Osteoblast (primary cell): ENCODE data around the gene LRRTM2. TPM values are rescaled to one million over a fixed set of nuclear protein-coding genes. Genes with fewer than 3 reads are reported as not detected.
"Not testable (repeated sequence)": the region's sequence is repeated elsewhere in the genome, so short reads cannot be mapped to it uniquely, and the experiment has no call there.

Experiments
- DNase-seq: peaks from one replicate; pipeline ENCODE4 v3.0.0; 2011; ENCODE audit warnings: low spot score, mixed read lengths; ENCODE audit not compliant: insufficient read length; ENCODE audit errors: missing footprints
- H2AFZ ChIP-seq: 2 replicates; pipeline ENCODE4 v1.6.0; 2011; ENCODE audit warnings: mild to moderate bottlenecking, low read length
- H3K27ac ChIP-seq: 2 replicates; pipeline ENCODE4 v1.5.1; 2011; ENCODE audit warnings: mild to moderate bottlenecking, low read depth, low read length, moderate library complexity
- H3K27me3 ChIP-seq: 2 replicates; pipeline ENCODE4 v1.6.0; 2012; ENCODE audit warnings: mild to moderate bottlenecking, control low read depth, inconsistent platforms, low read length, moderate library complexity; ENCODE audit not compliant: insufficient read depth
- H3K36me3 ChIP-seq: 2 replicates; pipeline ENCODE4 v1.5.1; 2011; ENCODE audit warnings: mild to moderate bottlenecking, low read length, control low read depth, moderate library complexity; ENCODE audit not compliant: insufficient read depth
- H3K4me1 ChIP-seq: 2 replicates; pipeline ENCODE4 v1.5.1; 2011; ENCODE audit warnings: mild to moderate bottlenecking, low read length, control low read depth, moderate library complexity; ENCODE audit not compliant: insufficient read depth
- H3K4me2 ChIP-seq: 2 replicates; pipeline ENCODE4 v1.6.0; 2011; ENCODE audit warnings: mild to moderate bottlenecking, low read length; ENCODE audit not compliant: insufficient read depth
- H3K4me3 ChIP-seq: fragments of 200-600 bp; sonication (generic); 3 replicates; pipeline ENCODE4 v1.5.1; 2012; ENCODE audit warnings: mild to moderate bottlenecking, low read length, inconsistent platforms; ENCODE audit not compliant: insufficient read depth
- H3K79me2 ChIP-seq: 2 replicates; pipeline ENCODE4 v1.6.0; 2012; ENCODE audit warnings: mild to moderate bottlenecking, low read length, control low read depth, inconsistent platforms; ENCODE audit not compliant: insufficient read depth
- H3K9me3 ChIP-seq: 2 replicates; pipeline ENCODE4 v1.5.1; 2011; ENCODE audit warnings: low read depth, low read length, control low read depth
- H4K20me1 ChIP-seq: 2 replicates; pipeline ENCODE4 v1.6.0; 2012; ENCODE audit warnings: mild to moderate bottlenecking, low read length, control low read depth; ENCODE audit not compliant: insufficient read depth
- CTCF ChIP-seq: IDR thresholded peaks from 2 replicates; pipeline ENCODE4 v1.5.1; 2011; ENCODE audit warnings: mild to moderate bottlenecking, low read depth, low read length, moderate library complexity; ENCODE audit errors: extremely low read depth
- total RNA-seq: library from RNA; depleted of rRNA; stranded (reverse); fragments of >200 nt; gene quantifications from 2 replicates; pipeline ENCODE4 v1.2.3, GENCODE V29; 2012

The LRRTM2 gene
- total RNA-seq, 1 donor = under 0.01 TPM

- Histone ChIP-seq H3K4me1 (peaks cover under 1% of the 10 kb centered on the region), H3K4me2 (no peak overlapping the region), H4K20me1 (peaks cover 46% of the 10 kb centered on the region), H3K36me3 (peaks cover 2% of the 10 kb centered on the region), H3K27me3 (no peaks in the 10 kb centered on the region), H3K27ac (no peak overlapping the region), H3K4me3 (no peak overlapping the region), H2AFZ (no peak overlapping the region), H3K79me2 (peaks cover 93% of the 10 kb centered on the region), H3K9me3 (no peaks in the 10 kb centered on the region)
- DNase-seq = no peak
- no peak for TF ChIP-seq CTCF
These were observed 38.0 kb downstream of the LRRTM2 start for GRCh38 chr5:138837160-138837559.

GRCh38 chr5:138834853-138835252, 40.3 kb downstream of the LRRTM2 start:
- not testable (repeated sequence) for H3K27ac ChIP-seq, H3K36me3 ChIP-seq, DNase-seq, H3K4me3 ChIP-seq, H3K4me2 ChIP-seq, H3K27me3 ChIP-seq, H2AFZ ChIP-seq, H3K9me3 ChIP-seq
- Histone ChIP-seq H3K4me1 (peaks cover 10% of the 10 kb centered on the region), H4K20me1 (peaks cover 52% of the 10 kb centered on the region), H3K79me2 (peaks cover 84% of the 10 kb centered on the region)

GRCh38 chr5:138833726-138834480, 41.2 kb downstream of the LRRTM2 start:
- H3K36me3 ChIP-seq = no peaks in the 10 kb centered on the region
- H3K4me2 ChIP-seq = no peak overlapping the region
- no peak overlapping the region for H2AFZ ChIP-seq
- peaks cover 78% of the 10 kb centered on the region for H3K79me2 ChIP-seq
- H3K4me1 ChIP-seq = peaks cover 13% of the 10 kb centered on the region
- no peak for DNase-seq
- H3K4me3 ChIP-seq = no peak overlapping the region
- H3K9me3 ChIP-seq = no peaks in the 10 kb centered on the region
- peaks cover 48% of the 10 kb centered on the region for H4K20me1 ChIP-seq
- no peak overlapping the region for H3K27ac ChIP-seq
- no peaks in the 10 kb centered on the region for H3K27me3 ChIP-seq
- no peak for TF ChIP-seq CTCF

GRCh38 chr5:138833080-138833479, 42.1 kb downstream of the LRRTM2 start:
- Histone ChIP-seq H3K9me3 (no peaks in the 10 kb centered on the region), H2AFZ (no peak overlapping the region), H3K4me2 (no peak overlapping the region), H3K27ac (no peak overlapping the region), H3K27me3 (no peaks in the 10 kb centered on the region), H3K4me1 (peaks cover 20% of the 10 kb centered on the region), H3K79me2 (peaks cover 76% of the 10 kb centered on the region), H4K20me1 (peaks cover 39% of the 10 kb centered on the region), H3K36me3 (peaks cover 6% of the 10 kb centered on the region), H3K4me3 (no peak overlapping the region)
- no peak for DNase-seq
- no peak for TF ChIP-seq CTCF
